ENCODE measurements around the gene LAMA2.

DNA sequence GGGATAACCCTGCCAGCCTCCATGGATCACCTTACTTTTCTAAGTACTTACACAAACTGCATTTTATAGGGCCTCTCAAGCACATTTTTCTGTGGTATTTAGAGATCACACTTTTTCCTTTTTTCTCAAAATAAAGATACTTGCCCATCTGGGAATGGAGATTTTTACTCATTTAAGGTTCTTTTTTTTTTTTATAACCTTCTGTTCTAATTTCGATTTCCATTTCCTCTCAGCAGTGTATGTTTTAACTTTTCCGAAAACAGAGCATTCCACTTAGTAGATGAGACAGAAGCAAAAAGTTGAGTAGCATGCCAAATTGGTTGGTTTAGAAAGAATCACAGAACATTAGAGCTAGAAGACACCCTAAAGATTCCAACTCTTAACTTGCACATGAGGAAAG lies 612.7 kb downstream of the LAMA2 start:
- TF ChIP-seq EZH2 (IDR thresholded peaks at IDR 0.05; ENCODE audit: low read depth, unreplicated experiment) (no peak), EZH2phosphoT487 (IDR thresholded peaks at IDR 0.05; ENCODE audit: unreplicated experiment) (no peak), CREB1 (CRISPR knock-in tag; IDR thresholded peaks at IDR 0.05; ENCODE audit: low read depth) (no peak), POLR2AphosphoS5 (IDR thresholded peaks at IDR 0.05; ENCODE audit: low read depth) (no peak), JUNB (IDR thresholded peaks at IDR 0.05; ENCODE audit: unreplicated experiment) (no peak), STAT1 (IDR thresholded peaks at IDR 0.05; ENCODE audit: unreplicated experiment) (no peak), NANOG (IDR thresholded peaks at IDR 0.05; ENCODE audit: borderline replicate concordance) (no peak), ZNF331 (CRISPR knock-in tag; IDR thresholded peaks at IDR 0.05; ENCODE audit: low read depth) (no peak)
- TF ChIP-seq, protein P1, sequence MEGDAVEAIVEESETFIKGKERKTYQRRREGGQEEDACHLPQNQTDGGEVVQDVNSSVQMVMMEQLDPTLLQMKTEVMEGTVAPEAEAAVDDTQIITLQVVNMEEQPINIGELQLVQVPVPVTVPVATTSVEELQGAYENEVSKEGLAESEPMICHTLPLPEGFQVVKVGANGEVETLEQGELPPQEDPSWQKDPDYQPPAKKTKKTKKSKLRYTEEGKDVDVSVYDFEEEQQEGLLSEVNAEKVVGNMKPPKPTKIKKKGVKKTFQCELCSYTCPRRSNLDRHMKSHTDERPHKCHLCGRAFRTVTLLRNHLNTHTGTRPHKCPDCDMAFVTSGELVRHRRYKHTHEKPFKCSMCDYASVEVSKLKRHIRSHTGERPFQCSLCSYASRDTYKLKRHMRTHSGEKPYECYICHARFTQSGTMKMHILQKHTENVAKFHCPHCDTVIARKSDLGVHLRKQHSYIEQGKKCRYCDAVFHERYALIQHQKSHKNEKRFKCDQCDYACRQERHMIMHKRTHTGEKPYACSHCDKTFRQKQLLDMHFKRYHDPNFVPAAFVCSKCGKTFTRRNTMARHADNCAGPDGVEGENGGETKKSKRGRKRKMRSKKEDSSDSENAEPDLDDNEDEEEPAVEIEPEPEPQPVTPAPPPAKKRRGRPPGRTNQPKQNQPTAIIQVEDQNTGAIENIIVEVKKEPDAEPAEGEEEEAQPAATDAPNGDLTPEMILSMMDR (conservative IDR thresholded peaks at IDR 0.05; ENCODE audit: low read depth in 2 of 2), result no peak
- TF ChIP-seq, protein P2, sequence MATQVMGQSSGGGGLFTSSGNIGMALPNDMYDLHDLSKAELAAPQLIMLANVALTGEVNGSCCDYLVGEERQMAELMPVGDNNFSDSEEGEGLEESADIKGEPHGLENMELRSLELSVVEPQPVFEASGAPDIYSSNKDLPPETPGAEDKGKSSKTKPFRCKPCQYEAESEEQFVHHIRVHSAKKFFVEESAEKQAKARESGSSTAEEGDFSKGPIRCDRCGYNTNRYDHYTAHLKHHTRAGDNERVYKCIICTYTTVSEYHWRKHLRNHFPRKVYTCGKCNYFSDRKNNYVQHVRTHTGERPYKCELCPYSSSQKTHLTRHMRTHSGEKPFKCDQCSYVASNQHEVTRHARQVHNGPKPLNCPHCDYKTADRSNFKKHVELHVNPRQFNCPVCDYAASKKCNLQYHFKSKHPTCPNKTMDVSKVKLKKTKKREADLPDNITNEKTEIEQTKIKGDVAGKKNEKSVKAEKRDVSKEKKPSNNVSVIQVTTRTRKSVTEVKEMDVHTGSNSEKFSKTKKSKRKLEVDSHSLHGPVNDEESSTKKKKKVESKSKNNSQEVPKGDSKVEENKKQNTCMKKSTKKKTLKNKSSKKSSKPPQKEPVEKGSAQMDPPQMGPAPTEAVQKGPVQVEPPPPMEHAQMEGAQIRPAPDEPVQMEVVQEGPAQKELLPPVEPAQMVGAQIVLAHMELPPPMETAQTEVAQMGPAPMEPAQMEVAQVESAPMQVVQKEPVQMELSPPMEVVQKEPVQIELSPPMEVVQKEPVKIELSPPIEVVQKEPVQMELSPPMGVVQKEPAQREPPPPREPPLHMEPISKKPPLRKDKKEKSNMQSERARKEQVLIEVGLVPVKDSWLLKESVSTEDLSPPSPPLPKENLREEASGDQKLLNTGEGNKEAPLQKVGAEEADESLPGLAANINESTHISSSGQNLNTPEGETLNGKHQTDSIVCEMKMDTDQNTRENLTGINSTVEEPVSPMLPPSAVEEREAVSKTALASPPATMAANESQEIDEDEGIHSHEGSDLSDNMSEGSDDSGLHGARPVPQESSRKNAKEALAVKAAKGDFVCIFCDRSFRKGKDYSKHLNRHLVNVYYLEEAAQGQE (IDR thresholded peaks at IDR 0.05; ENCODE audit: unreplicated experiment), result no peak
